Central memory CD4-positive, alpha-beta T cell (primary cell): ENCODE data around the gene PNPLA7.

Experiments
- DNase-seq: peaks from one replicate; pipeline ENCODE4 v3.0.0; 2022

Gene PNPLA7

DNA sequence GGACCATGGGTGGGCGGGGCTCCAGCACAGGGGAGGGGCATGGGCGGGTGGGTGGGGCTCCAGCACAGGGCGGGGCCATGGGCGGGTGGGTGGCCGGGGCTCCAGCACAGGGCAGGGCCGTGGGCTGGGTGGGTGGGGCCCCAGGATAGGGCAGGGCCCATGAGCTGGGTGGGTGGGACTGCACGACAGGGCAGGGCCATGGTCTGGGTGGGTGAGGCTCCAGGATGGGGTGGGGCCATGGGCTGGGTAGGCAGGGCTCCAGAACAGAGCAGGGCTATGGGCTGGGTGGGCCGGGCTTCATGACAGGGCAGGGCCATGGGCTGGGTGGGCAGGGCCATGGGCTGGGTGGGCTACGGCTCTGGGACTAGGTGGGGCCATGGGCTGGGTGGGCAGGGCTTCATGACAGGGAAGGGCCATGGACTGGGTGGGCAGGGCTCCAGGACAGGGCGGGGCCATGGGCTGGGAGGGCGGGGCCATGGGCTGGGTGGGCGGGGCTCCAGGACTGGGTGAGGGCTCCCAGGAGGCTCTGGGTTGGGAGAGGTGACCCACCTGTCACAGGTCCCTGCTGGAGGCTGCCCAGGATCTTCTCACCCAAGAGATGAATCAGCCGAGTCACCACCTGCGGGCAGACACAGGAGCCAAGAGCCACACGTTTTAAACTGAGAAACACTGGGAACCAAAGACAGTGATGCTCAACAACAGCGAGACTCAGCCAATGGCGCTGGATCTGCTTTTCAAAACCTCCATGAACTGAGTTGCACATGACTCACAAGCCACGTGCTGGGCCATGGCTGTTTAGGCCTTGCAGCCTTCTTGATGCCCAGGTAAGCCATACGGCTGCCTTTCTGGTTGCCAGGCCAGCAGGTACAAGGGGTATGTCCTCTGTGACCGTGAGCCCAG is 57.5 kb downstream of the PNPLA7 start:
- DNase-seq = no peak

GRCh38 chr9:137491735-137492432 is 58.3 kb downstream of the PNPLA7 start:
- no peak for DNase-seq

GRCh38 chr9:137490532-137491186 is 59.5 kb downstream of the PNPLA7 start:
- no peak for DNase-seq

DNA sequence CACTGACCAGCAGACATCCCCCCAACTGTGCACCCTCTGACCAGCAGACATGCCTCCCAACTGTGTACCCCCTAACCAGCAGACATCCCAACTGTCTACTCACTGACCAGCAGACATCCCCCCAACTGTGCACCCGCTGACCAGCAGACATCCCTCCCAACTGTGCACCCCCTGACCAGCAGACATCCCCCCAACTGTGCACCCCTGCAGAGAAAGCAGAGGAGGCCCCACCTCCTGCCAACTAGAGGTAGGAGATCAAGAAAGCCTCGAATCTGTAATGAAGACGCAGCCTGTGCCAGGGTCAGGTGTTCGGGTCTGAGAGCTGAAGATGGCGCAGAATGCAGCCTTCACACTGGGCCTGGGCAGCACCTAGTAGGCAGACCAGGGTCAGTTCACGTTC is 61.3 kb downstream of the PNPLA7 start:
- DNase-seq = no peak

DNA sequence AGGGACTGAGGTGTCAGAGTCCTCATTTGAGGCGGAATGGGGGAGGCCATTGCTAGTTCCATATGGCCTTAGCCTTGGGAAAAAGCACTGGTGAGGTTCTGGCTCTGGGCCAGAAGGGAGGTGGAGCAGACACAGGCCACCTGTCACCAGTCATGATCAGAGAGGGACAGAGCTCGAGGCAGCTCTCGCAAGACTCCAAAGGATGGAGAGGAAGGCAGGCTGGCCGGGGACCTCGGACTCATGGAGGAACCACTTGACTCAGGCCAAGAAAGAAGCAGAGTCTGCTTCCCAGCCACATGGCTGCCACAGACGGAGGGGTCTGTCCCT is 61.9 kb downstream of the PNPLA7 start:
- DNase-seq = no peak

DNA sequence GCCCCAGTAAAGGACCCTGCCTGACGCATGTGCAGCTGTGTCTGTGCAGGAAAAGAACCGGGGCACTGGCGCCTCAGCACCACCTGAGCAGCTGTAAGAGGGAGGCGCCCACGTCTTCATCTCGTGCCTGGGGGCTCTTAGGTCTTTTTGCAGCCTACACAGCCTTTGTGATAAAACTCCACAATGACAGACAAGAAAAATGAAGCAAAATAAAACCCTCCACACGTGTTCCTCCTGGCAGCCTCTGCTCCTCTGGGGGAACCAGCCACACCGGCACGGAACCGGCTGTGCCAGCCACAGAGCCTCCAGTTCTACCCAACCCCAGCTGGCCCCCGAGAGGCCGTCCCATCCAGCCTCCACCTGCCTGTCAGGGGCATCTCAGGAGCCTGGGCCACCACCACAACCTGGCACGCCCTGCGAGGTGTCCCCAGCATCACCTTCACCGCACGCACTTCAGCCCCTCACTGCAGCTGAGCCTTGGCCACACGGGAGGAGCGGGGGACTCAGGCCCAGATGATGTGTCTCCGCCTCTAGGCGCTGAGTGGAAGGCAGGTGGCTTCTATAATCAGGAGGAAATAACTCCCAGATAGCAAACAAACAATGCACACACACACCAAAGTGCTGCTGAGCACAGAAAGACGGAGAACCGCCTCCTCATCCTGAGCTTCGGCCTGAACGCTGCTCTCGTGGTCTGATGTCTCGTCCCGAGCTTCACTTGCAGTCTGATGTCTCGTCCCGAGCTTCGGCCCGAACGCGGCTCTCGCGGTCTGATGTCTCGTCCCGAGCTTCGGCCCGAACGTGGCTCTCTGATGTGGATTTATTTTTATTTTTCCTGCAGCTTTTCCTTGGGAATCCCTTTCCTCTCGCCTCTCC is 62.5 kb downstream of the PNPLA7 start:
- DNase-seq = no peak

DNA sequence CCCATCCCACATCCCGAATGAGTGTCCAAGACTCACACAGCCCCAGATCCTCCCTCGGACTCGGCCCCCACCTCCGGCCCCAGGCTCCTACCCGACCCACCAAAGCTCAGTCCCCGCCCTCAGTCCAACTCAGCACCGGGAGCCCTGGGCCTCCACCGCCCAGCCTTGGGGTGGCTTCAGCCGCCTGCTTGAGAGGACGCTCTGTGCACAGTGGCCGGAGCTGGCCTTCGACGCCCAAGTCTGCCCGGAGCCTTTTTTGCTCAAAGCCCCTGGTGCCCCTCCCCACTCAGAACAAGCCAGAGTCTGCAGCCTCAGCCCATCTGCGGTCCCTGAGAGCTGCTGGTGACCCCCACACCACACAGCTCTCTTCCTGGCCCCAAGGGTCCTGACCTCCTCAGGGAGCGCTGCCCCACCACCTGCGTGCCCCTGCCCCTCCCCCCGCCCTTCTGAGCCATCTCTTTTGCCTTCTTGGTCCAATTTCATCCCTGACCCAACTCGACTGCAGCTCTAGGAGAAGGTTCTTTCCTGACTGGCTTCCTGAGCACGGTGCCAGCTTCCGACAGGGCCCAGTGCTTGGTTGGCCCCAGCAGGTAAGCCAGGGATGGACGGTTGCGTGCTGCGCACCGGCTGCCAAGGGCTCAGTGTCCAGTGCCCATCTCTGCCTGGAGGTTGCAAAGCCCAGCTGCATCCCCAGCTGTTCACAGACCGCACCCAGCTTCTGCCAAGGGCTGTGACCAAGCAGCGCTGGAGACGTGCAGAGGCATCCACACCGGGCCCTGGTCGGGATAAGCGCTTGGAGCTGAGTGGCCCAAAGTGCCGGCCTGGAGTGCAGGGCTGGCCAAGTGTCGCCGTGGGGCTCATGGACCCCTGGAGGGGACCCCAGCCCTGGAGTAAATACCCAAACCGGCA is 63.4 kb downstream of the PNPLA7 start:
- no peak for DNase-seq

- DNase-seq = no peak
Observed at GRCh38 chr9:137486141-137486490, 64.1 kb downstream of the PNPLA7 start.

GRCh38 chr9:137485343-137486140 is 64.7 kb downstream of the PNPLA7 start:
- no peak for DNase-seq

DNA sequence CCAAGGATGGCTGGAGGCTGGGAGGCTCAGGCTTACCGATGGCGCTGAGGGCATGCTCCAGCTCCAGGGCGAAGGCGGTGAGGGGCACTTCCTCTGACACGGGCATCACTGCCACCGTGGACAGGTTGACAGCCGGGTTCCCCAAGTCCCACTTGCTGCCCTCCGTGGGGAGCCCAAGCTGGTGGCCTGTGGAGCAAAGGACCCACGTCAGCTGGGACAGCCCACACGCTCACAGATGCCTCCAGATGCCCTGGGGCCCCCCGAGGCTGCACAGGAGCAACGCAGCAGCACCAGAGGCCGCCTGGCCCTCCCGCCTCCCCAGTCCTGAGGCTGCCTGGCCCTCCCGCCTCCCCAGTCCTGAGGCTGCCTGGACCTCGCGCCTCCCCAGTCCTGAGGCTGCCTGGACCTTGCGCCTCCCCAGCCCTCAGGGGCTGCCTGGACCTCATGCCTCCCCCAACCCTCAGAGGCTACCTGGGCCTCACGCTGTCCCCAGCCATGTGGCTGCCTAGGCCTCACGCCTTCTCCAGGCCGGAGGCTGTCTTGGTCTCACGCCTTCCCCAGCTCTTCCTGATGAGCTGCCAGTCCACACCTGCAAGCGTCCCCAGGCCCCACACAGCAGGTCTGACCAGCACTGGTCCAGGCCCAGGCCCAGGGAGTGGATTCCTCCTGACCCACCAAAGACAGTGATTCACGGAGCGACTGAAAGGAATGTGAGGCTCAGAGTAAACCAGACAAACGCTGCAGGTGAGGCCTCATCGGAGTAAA is 65.5 kb downstream of the PNPLA7 start:
- DNase-seq = no peak

GRCh38 chr9:137482094-137482781 is 68.0 kb downstream of the PNPLA7 start:
- no peak for DNase-seq

DNA sequence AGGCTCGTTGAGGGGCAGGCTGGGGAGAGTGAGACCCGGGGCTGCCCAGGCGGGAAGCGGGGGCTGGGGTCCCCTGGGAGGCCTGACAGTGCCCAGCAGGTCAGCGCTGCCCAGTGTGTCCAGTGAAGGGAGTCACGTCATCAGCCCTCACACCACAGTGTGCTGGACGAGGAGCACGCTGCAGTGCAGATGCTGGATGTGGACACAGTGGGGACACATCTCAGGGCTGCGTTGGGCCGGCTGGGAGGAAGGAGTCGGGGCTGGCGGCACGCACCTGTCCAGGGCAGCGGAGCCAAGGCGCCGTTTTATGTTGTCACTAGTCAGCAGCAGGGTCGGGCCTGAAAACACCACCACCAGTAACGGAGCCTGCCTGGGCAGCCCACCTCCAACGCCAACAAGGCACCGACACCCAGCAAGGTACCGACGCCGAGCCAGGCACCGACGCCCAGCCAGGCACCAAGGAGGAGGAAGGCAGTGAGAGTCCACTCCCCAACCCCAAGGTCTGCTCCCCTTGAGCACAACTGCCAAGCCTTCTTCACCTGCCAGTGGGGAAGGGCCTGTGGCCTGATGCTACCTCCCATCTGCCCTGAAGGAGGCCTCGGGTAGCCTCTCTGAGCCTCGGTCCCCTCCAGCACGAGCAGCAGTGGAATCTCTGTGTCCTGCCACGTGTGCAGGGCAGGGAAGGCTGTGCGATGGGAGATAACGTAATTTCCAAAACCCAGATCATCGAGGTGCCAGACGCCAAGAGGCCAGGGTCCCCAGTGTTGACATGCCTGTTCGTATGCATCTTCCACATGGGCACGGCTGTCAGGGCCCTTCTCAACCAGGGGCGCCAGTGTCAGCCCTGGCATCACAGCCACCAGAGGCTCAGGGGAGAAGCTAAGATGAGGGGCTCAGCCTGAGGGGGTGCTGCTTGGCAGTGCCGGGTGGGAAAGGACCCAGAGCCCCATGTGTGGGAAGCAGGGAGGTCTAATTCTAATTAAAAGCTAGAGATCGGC is 69.2 kb downstream of the PNPLA7 start:
- no peak for DNase-seq

GRCh38 chr9:137479892-137480685 is 70.1 kb downstream of the PNPLA7 start:
- DNase-seq = no peak

DNA sequence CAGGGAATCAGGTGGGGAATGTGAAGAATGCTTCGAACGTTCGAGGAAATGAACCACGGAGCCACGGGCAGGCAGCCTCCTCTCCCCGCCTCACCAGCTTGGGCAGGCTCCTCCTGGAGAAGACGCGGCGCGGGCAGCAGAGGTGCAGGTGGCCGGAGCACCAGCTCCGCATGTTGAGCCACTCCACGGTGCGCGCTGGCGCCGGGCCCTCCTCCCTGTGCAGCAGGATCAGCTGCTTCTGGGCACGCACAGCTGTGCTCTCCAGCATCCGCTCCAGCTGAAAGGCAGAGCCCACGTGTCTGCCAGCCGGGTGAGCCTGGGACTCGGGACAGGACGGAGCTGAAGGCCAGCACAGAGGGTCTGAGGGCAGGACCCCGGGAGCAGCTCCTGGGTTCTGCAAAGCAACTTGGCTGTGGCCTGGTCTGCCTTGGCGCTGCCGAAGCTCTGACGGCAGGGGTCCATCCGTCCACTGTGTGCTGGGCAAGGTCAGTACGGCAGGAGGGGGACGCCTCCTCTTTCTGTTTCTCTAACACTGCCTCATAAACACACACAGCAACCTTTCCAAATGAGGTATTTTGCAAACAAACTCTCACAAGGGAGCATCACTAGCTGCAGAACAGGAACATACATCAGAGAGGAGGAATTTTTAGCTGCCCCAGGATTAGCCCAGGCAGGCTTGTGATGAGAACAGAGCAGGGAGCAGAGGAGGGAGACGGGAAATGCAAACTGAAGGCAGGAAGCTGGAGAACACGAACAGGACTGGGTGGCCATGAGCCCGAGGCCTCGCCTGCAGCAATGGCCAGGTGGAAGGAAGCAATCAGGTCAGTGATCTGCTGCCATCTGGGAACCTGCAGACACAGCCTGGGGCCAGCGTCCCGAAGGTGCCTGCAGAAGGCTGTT is 71.0 kb downstream of the PNPLA7 start:
- DNase-seq = no peak

- no peak for DNase-seq
Observed at GRCh38 chr9:137478613-137478961, 71.6 kb downstream of the PNPLA7 start.
